Measurements from ENCODE around the gene DAAM2. TPM values are rescaled to one million over a fixed set of nuclear protein-coding genes. Genes with fewer than 3 reads are reported as not detected.

DAAM2 gene
- total RNA-seq, 6 experiments from 2014 or later = 2.2 to 9.0 (median 8.0) TPM

GRCh38 chr6:39873439-39873838 is 81.3 kb downstream of the DAAM2 start:
- Mint-ChIP-seq H3K9me3 (no peaks in the 10 kb centered on the region), H3K4me3 (no peak overlapping the region), H3K27me3 (ENCODE audit: insufficient read depth) (peaks cover 4% of the 10 kb centered on the region), H3K4me1 (ENCODE audit: low read depth) (peaks cover 25% of the 10 kb centered on the region), H3K36me3 (ENCODE audit: low read depth) (peaks cover 25% of the 10 kb centered on the region), H3K27ac (no peak overlapping the region)
- DNase-seq = no peak
- no peak for TF ChIP-seq CTCF (IDR thresholded peaks at IDR 0.05)

- no peak for DNase-seq
- no peak overlapping the region for H3K4me3 Mint-ChIP-seq
Observed at GRCh38 chr6:39876111-39876510, 83.9 kb downstream of the DAAM2 start.

GRCh38 chr6:39876826-39877225 is 84.7 kb downstream of the DAAM2 start:
- H3K27me3 Mint-ChIP-seq (ENCODE audit: insufficient read depth) = no peaks in the 10 kb centered on the region; the same call in 1 of the 2 replicates
- no peaks in the 10 kb centered on the region for H3K9me3 Mint-ChIP-seq
- no peak for TF ChIP-seq CTCF (IDR thresholded peaks at IDR 0.05)
- no peak overlapping the region for H3K4me3 Mint-ChIP-seq
- DNase-seq = no peak
- H3K36me3 Mint-ChIP-seq (ENCODE audit: low read depth) = peaks cover 25% of the 10 kb centered on the region
- H3K27ac Mint-ChIP-seq = no peak overlapping the region
- H3K4me1 Mint-ChIP-seq (ENCODE audit: low read depth) = peaks cover 25% of the 10 kb centered on the region

More at GRCh38 chr6:39876111-39876510, 83.9 kb downstream of the DAAM2 start:
- Mint-ChIP-seq H3K9me3 (no peaks in the 10 kb centered on the region), H3K27ac (no peak overlapping the region), H3K4me1 (ENCODE audit: low read depth) (peaks cover 25% of the 10 kb centered on the region), H3K36me3 (ENCODE audit: low read depth) (peaks cover 25% of the 10 kb centered on the region), H3K27me3 (ENCODE audit: insufficient read depth) (no peaks in the 10 kb centered on the region; the same call in 1 of the 2 replicates)
- TF ChIP-seq CTCF (IDR thresholded peaks at IDR 0.05) = no peak

- no peaks in the 10 kb centered on the region; the same call in 1 of the 2 replicates for H3K27me3 Mint-ChIP-seq (ENCODE audit: insufficient read depth)
Observed at GRCh38 chr6:39879535-39879934, 87.4 kb downstream of the DAAM2 start.

GRCh38 chr6:39880594-39880993 is 88.4 kb downstream of the DAAM2 start:
- DNase-seq = no peak
- H3K27ac Mint-ChIP-seq = no peak overlapping the region
- no peaks in the 10 kb centered on the region for H3K9me3 Mint-ChIP-seq
- no peaks in the 10 kb centered on the region; the same call in none of the 2 replicates for H3K27me3 Mint-ChIP-seq (ENCODE audit: insufficient read depth)
- H3K4me3 Mint-ChIP-seq = no peak overlapping the region
- H3K4me1 Mint-ChIP-seq (ENCODE audit: low read depth) = peaks cover 15% of the 10 kb centered on the region
- H3K36me3 Mint-ChIP-seq (ENCODE audit: low read depth) = peaks cover 15% of the 10 kb centered on the region
- no peak for TF ChIP-seq CTCF (IDR thresholded peaks at IDR 0.05)

More at GRCh38 chr6:39879535-39879934, 87.4 kb downstream of the DAAM2 start:
- peaks cover 18% of the 10 kb centered on the region for H3K4me1 Mint-ChIP-seq (ENCODE audit: low read depth)
- no peak for TF ChIP-seq CTCF (IDR thresholded peaks at IDR 0.05)
- H3K36me3 Mint-ChIP-seq (ENCODE audit: low read depth) = peaks cover 25% of the 10 kb centered on the region
- no peak for DNase-seq
- no peaks in the 10 kb centered on the region for H3K9me3 Mint-ChIP-seq
- no peak overlapping the region for H3K27ac Mint-ChIP-seq
- no peak overlapping the region for H3K4me3 Mint-ChIP-seq
